ENCODE data around the gene HOXD11.
A peak's percentile ranks its signal among the peaks of the same experiment; 100 is the strongest.

The HOXD11 gene

GRCh38 chr2:176139661-176140512 is 32.8 kb downstream of the HOXD11 start:
- Histone ChIP-seq H3K4me3 (ENCODE audit: extremely low read depth, insufficient read depth, low read length, poor library complexity, severe bottlenecking) (peak overlapping the region; percentile 37), H3K36me3 (ENCODE audit: control insufficient read depth, insufficient read depth, low read length) (no peaks in the 10 kb centered on the region), H3K27ac (ENCODE audit: low read depth, low read length, severe bottlenecking) (no peak overlapping the region), H3K9me3 (ENCODE audit: control insufficient read depth, low read length) (no peaks in the 10 kb centered on the region), H3K4me1 (ENCODE audit: control insufficient read depth, insufficient read depth, low read length, poor library complexity, severe bottlenecking) (no peaks in the 10 kb centered on the region)
- WGBS, 2 experiments (ENCODE audit: insufficient coverage in 2 of 2) = 63 to 66% methylated on average over 24 to 28 of the region's 41 CpGs

DNA sequence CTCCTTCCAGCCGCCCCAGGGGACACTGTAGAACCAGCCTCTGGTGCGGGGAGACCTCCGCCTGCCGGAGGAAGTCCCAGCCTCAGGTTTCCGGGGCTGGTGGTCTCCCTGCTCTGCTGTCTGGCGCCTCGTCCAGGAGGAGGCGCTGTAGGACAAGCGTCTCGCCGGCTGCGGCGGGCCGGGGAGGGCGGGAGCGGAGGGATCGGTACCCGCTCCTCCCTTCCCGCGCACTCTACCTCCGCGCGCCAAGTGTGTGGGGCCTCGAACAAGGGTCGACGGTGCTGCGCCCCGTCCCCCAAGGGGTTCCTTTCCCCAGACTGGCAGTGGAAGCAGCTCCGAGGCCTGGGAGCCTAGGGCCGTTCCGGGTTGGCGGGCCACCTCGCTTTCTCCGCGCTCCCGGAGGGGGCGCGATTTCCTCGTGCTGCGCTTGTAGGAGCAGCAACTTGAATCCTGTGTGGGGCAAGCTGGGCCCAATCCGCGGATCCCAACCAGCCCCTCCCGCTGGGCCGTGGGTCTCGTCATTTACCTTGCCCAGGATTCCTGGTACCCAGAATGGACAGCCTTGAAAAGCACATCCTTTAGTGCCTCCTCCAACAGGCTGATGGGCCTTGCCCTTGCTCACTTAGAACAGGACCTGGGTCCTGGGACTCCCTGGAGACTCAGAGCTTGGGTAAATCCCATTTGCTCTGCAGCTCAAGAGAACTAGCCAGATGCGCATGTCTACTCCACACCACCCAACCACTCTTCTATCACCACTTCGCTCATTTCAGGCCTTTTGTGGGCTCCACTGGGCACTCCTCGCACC is 33.6 kb downstream of the HOXD11 start:
- H3K4me3 ChIP-seq (ENCODE audit: extremely low read depth, insufficient read depth, low read length, poor library complexity, severe bottlenecking) = peak overlapping the region; percentile 37
- H3K27ac ChIP-seq (ENCODE audit: low read depth, low read length, severe bottlenecking) = no peak overlapping the region
- no peaks in the 10 kb centered on the region for H3K4me1 ChIP-seq (ENCODE audit: control insufficient read depth, insufficient read depth, low read length, poor library complexity, severe bottlenecking)
- H3K36me3 ChIP-seq (ENCODE audit: control insufficient read depth, insufficient read depth, low read length) = no peaks in the 10 kb centered on the region
- 7 to 8% methylated on average over 31 to 39 of the region's 48 CpGs for WGBS, 2 experiments (ENCODE audit: insufficient coverage in 2 of 2)
- H3K9me3 ChIP-seq (ENCODE audit: control insufficient read depth, low read length) = no peaks in the 10 kb centered on the region

DNA sequence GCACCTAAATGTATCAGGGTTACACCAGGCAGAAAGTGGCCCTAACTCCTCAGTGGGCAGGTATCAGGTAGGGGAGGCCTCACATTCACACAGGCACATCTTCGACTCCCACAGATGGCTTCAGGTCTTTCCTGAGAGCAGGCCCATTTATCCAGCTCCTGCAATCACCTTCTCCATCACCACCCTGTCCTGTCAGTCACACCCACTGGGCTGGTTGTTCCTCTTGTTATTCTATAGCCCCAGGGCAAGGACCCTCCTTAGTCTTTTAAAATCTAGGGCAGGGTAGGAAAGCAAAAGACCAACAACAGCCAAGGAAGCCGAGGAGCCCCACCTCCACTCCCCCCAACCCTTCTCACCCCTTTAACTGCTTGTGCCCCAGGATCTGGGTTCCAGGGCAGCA is 35.2 kb downstream of the HOXD11 start:
- Histone ChIP-seq H3K36me3 (ENCODE audit: control insufficient read depth, insufficient read depth, low read length) (no peaks in the 10 kb centered on the region), H3K4me3 (ENCODE audit: extremely low read depth, insufficient read depth, low read length, poor library complexity, severe bottlenecking) (no peak overlapping the region), H3K4me1 (ENCODE audit: control insufficient read depth, insufficient read depth, low read length, poor library complexity, severe bottlenecking) (no peaks in the 10 kb centered on the region), H3K9me3 (ENCODE audit: control insufficient read depth, low read length) (no peaks in the 10 kb centered on the region), H3K27ac (ENCODE audit: low read depth, low read length, severe bottlenecking) (no peak overlapping the region)
- 63 to 100% methylated on average over 1 of the region's 2 CpGs for WGBS, 2 experiments (ENCODE audit: insufficient coverage in 2 of 2)

- no peaks in the 10 kb centered on the region for H3K9me3 ChIP-seq (ENCODE audit: control insufficient read depth, low read length)
- H3K36me3 ChIP-seq (ENCODE audit: control insufficient read depth, insufficient read depth, low read length) = no peaks in the 10 kb centered on the region
- 20 to 45% methylated on average over 1 of the region's 4 CpGs for WGBS, 2 experiments (ENCODE audit: insufficient coverage in 2 of 2)
- no peaks in the 10 kb centered on the region for H3K4me1 ChIP-seq (ENCODE audit: control insufficient read depth, insufficient read depth, low read length, poor library complexity, severe bottlenecking)
- H3K4me3 ChIP-seq (ENCODE audit: extremely low read depth, insufficient read depth, low read length, poor library complexity, severe bottlenecking) = no peak overlapping the region
- H3K27ac ChIP-seq (ENCODE audit: low read depth, low read length, severe bottlenecking) = no peak overlapping the region
Measured at GRCh38 chr2:176145085-176145969, 38.2 kb downstream of the HOXD11 start.

GRCh38 chr2:176146101-176146500 is 39.0 kb downstream of the HOXD11 start:
- Histone ChIP-seq H3K4me3 (ENCODE audit: extremely low read depth, insufficient read depth, low read length, poor library complexity, severe bottlenecking) (no peak overlapping the region), H3K4me1 (ENCODE audit: control insufficient read depth, insufficient read depth, low read length, poor library complexity, severe bottlenecking) (no peaks in the 10 kb centered on the region), H3K27ac (ENCODE audit: low read depth, low read length, severe bottlenecking) (no peak overlapping the region), H3K36me3 (ENCODE audit: control insufficient read depth, insufficient read depth, low read length) (no peaks in the 10 kb centered on the region), H3K9me3 (ENCODE audit: control insufficient read depth, low read length) (no peaks in the 10 kb centered on the region)
- no CpG with 5 or more reads among the region's 6 CpGs for WGBS, 2 experiments (ENCODE audit: insufficient coverage in 2 of 2)

- Histone ChIP-seq H3K27ac (ENCODE audit: low read depth, low read length, severe bottlenecking) (no peak overlapping the region), H3K4me3 (ENCODE audit: extremely low read depth, insufficient read depth, low read length, poor library complexity, severe bottlenecking) (no peak overlapping the region), H3K4me1 (ENCODE audit: control insufficient read depth, insufficient read depth, low read length, poor library complexity, severe bottlenecking) (no peaks in the 10 kb centered on the region), H3K36me3 (ENCODE audit: control insufficient read depth, insufficient read depth, low read length) (no peaks in the 10 kb centered on the region), H3K9me3 (ENCODE audit: control insufficient read depth, low read length) (no peaks in the 10 kb centered on the region)
Measured at GRCh38 chr2:176146645-176147044, 39.6 kb downstream of the HOXD11 start.

- no peak overlapping the region for H3K4me3 ChIP-seq (ENCODE audit: extremely low read depth, insufficient read depth, low read length, poor library complexity, severe bottlenecking)
- WGBS, 2 experiments (ENCODE audit: insufficient coverage in 2 of 2) = 8 to 12% methylated on average over 14 to 16 of the region's 32 CpGs
- H3K4me1 ChIP-seq (ENCODE audit: control insufficient read depth, insufficient read depth, low read length, poor library complexity, severe bottlenecking) = no peaks in the 10 kb centered on the region
- no peaks in the 10 kb centered on the region for H3K9me3 ChIP-seq (ENCODE audit: control insufficient read depth, low read length)
- no peaks in the 10 kb centered on the region for H3K36me3 ChIP-seq (ENCODE audit: control insufficient read depth, insufficient read depth, low read length)
- no peak overlapping the region for H3K27ac ChIP-seq (ENCODE audit: low read depth, low read length, severe bottlenecking)
Measured at GRCh38 chr2:176147210-176147799, 40.2 kb downstream of the HOXD11 start.

DNA sequence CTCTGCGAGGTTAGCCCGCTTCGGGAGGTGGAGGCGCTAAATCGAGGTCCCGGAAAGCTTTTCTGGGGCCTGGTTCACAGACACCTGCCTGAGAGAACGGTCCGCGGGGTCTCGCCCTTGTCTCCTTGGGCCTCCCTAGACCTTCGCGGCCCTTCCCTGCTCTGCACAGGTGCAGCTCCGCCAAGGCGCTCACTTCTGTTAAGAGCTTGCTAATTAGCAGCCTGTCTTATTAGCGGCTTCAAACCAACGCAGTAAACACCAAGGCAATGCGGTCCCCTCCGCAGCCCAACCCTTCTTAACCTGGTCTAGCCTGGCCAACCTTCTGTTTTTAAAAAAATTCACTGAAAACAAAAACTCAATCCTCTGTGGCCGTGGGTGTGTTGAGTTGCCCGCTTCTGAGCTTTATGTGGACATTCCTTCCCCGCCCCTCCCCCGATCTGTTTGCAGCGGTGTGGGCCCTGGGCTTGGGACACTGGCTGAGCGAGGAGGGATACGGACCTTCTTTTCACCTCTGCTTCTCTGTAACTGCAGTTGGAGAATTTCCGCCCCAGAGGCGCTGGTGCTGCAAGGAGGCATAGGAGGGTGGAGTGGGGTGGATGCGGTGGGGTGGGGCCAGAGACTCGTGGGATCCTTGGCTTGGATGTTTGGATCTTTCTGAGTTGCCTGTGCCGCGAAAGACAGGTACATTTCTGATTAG is 40.9 kb downstream of the HOXD11 start:
- Histone ChIP-seq H3K4me1 (ENCODE audit: control insufficient read depth, insufficient read depth, low read length, poor library complexity, severe bottlenecking) (no peaks in the 10 kb centered on the region), H3K36me3 (ENCODE audit: control insufficient read depth, insufficient read depth, low read length) (no peaks in the 10 kb centered on the region), H3K27ac (ENCODE audit: low read depth, low read length, severe bottlenecking) (no peak overlapping the region), H3K4me3 (ENCODE audit: extremely low read depth, insufficient read depth, low read length, poor library complexity, severe bottlenecking) (no peak overlapping the region), H3K9me3 (ENCODE audit: control insufficient read depth, low read length) (no peaks in the 10 kb centered on the region)
- WGBS, 2 experiments (ENCODE audit: insufficient coverage in 2 of 2) = 3 to 5% methylated on average over 18 to 19 of the region's 31 CpGs

GRCh38 chr2:176148751-176149421 is 41.8 kb downstream of the HOXD11 start:
- Histone ChIP-seq H3K36me3 (ENCODE audit: control insufficient read depth, insufficient read depth, low read length) (no peaks in the 10 kb centered on the region), H3K4me1 (ENCODE audit: control insufficient read depth, insufficient read depth, low read length, poor library complexity, severe bottlenecking) (no peaks in the 10 kb centered on the region), H3K9me3 (ENCODE audit: control insufficient read depth, low read length) (no peaks in the 10 kb centered on the region), H3K4me3 (ENCODE audit: extremely low read depth, insufficient read depth, low read length, poor library complexity, severe bottlenecking) (no peak overlapping the region), H3K27ac (ENCODE audit: low read depth, low read length, severe bottlenecking) (no peak overlapping the region)
- WGBS, 2 experiments (ENCODE audit: insufficient coverage in 2 of 2) = 16 to 27% methylated on average over 8 to 9 of the region's 11 CpGs

Measured in mesodermal cell (in vitro differentiated cells).